ENCODE measurements around the gene BICD1.

- TF ChIP-seq REST (IDR thresholded peaks at IDR 0.05; ENCODE audit: low read depth) = no peak
- TF ChIP-seq EP300 (IDR thresholded peaks at IDR 0.05; ENCODE audit: borderline replicate concordance) = no peak
- no peak for TF ChIP-seq TEAD4 (IDR thresholded peaks at IDR 0.05)
- no peak for TF ChIP-seq RAD21 (IDR thresholded peaks at IDR 0.05; ENCODE audit: low read depth)
- no peak for TF ChIP-seq TAF1 (IDR thresholded peaks at IDR 0.05; ENCODE audit: low read depth)
- TF ChIP-seq NFIC (IDR thresholded peaks at IDR 0.05) = no peak
Observed at GRCh38 chr12:32379667-32380066, 273.0 kb downstream of the BICD1 start.
